WERI-Rb-1 (cell line): ENCODE results near the gene PLEKHN1.

Experiments
- DNase-seq: peaks from one replicate; pipeline ENCODE4 v3.0.0-alpha.2; 2020
- H3K27ac ChIP-seq: fragments of 250-450 bp; sonication (Bioruptor Pico); 2 replicates; pipeline ENCODE4 v1.5.1; 2020; ENCODE audit warnings: mild to moderate bottlenecking, moderate library complexity
- H3K27me3 ChIP-seq: fragments of 250-450 bp; sonication (Bioruptor Pico); 2 replicates; pipeline ENCODE4 v1.5.1; 2021; ENCODE audit warnings: mild to moderate bottlenecking, low read depth, moderate library complexity; ENCODE audit not compliant: insufficient read depth, severe bottlenecking
- H3K36me3 ChIP-seq: fragments of 250-450 bp; sonication (Bioruptor Pico); 2 replicates; pipeline ENCODE4 v1.5.1; 2020; ENCODE audit warnings: mild to moderate bottlenecking, moderate library complexity
- H3K4me3 ChIP-seq: 2 replicates; pipeline ENCODE4 v1.5.1; 2011; ENCODE audit warnings: low read depth, mild to moderate bottlenecking, control low read depth, low read length
- H3K9me3 ChIP-seq: fragments of 250-450 bp; sonication (Bioruptor Pico); 2 replicates; pipeline ENCODE4 v1.5.1; 2021; ENCODE audit warnings: mild to moderate bottlenecking, moderate library complexity; ENCODE audit not compliant: severe bottlenecking
- TF ChIP-seq, protein P1 (sequence below): IDR thresholded peaks from 2 replicates; pipeline ENCODE4 v1.5.1; 2011; ENCODE audit warnings: low read depth, mild to moderate bottlenecking, control low read depth, inconsistent platforms, low read length

The PLEKHN1 gene

GRCh38 chr1:970242-970972 is 4.1 kb downstream of the PLEKHN1 start:
- Histone ChIP-seq H3K27ac (no peak overlapping the region), H3K4me3 (no peak overlapping the region), H3K27me3 (no peaks in the 10 kb centered on the region), H3K36me3 (peaks cover under 1% of the 10 kb centered on the region; the same call in 1 of the 2 replicates), H3K9me3 (no peaks in the 10 kb centered on the region)
- no peak for DNase-seq
- TF ChIP-seq, protein P1, sequence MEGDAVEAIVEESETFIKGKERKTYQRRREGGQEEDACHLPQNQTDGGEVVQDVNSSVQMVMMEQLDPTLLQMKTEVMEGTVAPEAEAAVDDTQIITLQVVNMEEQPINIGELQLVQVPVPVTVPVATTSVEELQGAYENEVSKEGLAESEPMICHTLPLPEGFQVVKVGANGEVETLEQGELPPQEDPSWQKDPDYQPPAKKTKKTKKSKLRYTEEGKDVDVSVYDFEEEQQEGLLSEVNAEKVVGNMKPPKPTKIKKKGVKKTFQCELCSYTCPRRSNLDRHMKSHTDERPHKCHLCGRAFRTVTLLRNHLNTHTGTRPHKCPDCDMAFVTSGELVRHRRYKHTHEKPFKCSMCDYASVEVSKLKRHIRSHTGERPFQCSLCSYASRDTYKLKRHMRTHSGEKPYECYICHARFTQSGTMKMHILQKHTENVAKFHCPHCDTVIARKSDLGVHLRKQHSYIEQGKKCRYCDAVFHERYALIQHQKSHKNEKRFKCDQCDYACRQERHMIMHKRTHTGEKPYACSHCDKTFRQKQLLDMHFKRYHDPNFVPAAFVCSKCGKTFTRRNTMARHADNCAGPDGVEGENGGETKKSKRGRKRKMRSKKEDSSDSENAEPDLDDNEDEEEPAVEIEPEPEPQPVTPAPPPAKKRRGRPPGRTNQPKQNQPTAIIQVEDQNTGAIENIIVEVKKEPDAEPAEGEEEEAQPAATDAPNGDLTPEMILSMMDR, result no peak

DNA sequence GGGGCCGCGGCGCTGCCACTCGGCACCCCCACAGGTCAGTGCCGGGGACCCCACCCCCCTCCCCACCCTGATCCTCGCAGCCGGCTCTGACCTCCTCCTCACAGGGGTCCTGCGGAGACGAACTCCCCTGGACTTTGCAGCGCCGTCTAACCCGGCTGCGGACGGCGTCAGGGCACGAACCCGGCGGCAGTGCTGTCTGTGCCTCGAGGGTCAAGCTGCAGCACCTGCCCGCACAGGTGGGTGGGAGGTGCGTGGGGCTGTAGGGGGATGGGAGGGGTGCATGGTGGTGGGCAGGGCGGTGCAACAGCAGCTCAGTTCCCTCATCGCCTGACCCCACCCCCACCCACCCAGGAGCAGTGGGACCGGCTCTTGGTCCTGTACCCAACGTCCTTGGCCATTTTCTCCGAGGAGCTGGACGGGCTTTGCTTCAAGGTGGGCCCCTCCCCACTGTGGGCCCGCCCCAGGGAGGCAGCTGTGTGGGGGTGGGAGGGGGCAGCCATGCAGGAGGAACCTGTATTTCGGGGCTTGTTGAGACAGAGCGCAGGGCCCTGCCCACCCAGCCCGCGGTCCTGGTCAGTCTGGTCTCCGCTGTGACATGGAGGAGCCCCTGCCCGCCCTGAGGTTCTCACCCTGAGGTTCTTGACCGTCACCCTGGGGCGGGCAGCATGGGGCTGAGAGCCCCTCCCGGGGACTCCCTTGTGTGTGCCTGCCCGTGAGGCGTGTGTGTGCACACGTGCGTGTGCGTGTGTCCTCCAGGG is 4.9 kb downstream of the PLEKHN1 start:
- Histone ChIP-seq H3K36me3 (no peaks in the 10 kb centered on the region), H3K9me3 (no peaks in the 10 kb centered on the region), H3K27ac (no peak overlapping the region), H3K27me3 (no peaks in the 10 kb centered on the region), H3K4me3 (no peak overlapping the region)
- TF ChIP-seq, protein P1, result no peak
- DNase-seq, result no peak

GRCh38 chr1:971751-972506 is 5.6 kb downstream of the PLEKHN1 start:
- Histone ChIP-seq H3K36me3 (no peaks in the 10 kb centered on the region), H3K9me3 (no peaks in the 10 kb centered on the region), H3K27me3 (no peaks in the 10 kb centered on the region), H3K4me3 (no peak overlapping the region), H3K27ac (no peak overlapping the region)
- DNase-seq, result no peak
- TF ChIP-seq, protein P1, result no peak

DNA sequence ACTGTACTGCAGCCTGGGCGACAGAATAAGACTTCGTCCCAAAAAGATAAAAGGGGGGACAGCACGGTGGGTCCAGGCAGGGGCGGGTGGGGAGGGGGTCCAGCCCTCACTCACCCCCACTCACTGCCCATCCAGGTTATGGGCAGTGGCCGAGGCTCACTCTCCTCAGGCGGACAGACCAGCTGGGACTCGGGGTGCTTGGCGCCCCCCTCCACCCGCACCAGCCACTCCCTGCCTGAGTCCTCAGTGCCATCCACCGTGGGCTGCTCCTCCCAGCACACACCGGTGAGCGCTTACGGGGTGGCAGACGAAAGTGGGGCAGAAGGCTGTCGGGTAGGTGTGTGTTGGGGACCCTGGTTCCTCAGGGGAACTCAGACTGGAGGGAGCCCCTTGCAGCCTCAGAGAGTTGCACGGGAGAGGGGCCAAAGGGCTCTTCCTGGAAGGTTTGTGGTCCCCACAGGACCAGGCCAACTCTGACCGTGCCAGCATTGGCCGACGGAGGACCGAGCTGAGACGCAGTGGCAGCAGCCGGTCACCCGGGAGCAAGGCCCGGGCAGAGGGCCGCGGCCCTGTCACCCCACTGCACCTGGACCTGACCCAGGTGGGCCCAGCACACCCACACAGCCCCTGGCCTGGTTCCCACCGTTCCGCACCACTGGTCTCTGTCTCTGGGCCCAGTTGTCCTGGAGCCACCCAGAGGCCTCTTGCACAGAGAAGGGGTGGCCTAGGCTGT is 6.6 kb downstream of the PLEKHN1 start:
- Histone ChIP-seq H3K27me3 (no peaks in the 10 kb centered on the region), H3K36me3 (no peaks in the 10 kb centered on the region), H3K27ac (no peak overlapping the region), H3K9me3 (no peaks in the 10 kb centered on the region), H3K4me3 (no peak overlapping the region)
- DNase-seq, result no peak
- TF ChIP-seq, protein P1, result no peak

DNA sequence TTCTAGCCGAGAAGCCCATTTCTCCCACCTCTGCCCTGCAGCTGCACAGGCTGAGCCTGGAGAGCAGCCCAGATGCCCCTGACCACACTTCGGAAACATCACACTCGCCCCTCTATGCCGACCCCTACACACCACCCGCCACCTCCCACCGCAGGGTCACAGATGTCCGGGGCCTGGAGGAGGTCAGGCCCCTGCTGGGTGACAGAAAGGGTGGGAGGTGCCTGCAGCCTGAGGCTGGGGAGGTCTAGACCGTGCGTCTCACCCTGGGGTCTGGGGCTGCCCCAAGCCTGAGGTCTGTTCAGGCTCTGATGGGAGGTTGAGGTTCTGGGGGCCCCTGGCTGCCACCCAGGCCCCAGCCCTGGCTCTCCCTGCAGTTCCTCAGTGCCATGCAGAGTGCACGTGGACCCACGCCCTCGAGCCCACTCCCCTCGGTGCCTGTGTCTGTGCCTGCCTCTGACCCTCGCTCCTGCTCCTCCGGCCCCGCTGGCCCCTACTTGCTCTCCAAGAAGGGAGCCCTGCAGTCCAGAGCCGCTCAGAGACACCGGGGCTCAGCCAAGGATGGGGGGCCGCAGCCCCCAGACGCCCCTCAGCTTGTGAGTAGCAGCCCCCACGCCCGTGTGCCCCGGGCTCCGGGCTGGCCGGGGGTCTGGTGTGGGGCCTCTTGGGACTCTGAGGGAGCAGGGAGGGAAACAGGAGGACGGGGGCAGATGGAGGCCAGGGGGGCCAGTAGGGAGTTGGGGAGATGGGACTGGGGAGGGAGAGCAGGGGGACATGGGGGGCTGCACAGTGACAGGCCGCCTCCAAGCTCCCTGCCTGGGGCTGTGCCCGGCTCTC is 7.4 kb downstream of the PLEKHN1 start:
- H3K36me3 ChIP-seq, result no peaks in the 10 kb centered on the region
- TF ChIP-seq, protein P1, result no peak
- no peaks in the 10 kb centered on the region for H3K9me3 ChIP-seq
- no peak overlapping the region for H3K27ac ChIP-seq
- no peaks in the 10 kb centered on the region for H3K27me3 ChIP-seq
- no peak for DNase-seq
- H3K4me3 ChIP-seq, result no peak overlapping the region
